Adipocyte (in vitro differentiated cells): ENCODE measurements around the gene NCKAP5.

Source experiments
- DNase-seq: peaks from one replicate; pipeline ENCODE4 v3.0.0-alpha.2; 2015; ENCODE audit warnings: low read depth
- H3K27me3 ChIP-seq: replicated peaks from 2 replicates; pipeline ENCODE4 v1.7.0; 2013; ENCODE audit warnings: mild to moderate bottlenecking, low read length, moderate library complexity; ENCODE audit not compliant: control insufficient read depth, insufficient read depth
- H3K36me3 ChIP-seq: 2 replicates; pipeline ENCODE4 v1.7.0; 2013; ENCODE audit warnings: low read length, mild to moderate bottlenecking, moderate library complexity; ENCODE audit not compliant: control insufficient read depth, insufficient read depth, severe bottlenecking
- H3K4me1 ChIP-seq: 2 replicates; pipeline ENCODE4 v1.7.0; 2013; ENCODE audit warnings: mild to moderate bottlenecking, low read length, moderate library complexity; ENCODE audit not compliant: control insufficient read depth, insufficient read depth
- H3K4me3 ChIP-seq: 2 replicates; pipeline ENCODE4 v1.7.0; 2013; ENCODE audit warnings: mild to moderate bottlenecking, low read length, moderate library complexity
- H3K9ac ChIP-seq: 2 replicates; pipeline ENCODE4 v1.7.0; 2013; ENCODE audit warnings: mild to moderate bottlenecking, low read length, moderate library complexity
- H3K9me3 ChIP-seq: 2 replicates; pipeline ENCODE4 v1.7.0; 2013; ENCODE audit warnings: mild to moderate bottlenecking, low read length, moderate library complexity; ENCODE audit not compliant: control insufficient read depth

NCKAP5 gene

GRCh38 chr2:133434959-133435668 is 133.1 kb downstream of the NCKAP5 start:
- Histone ChIP-seq H3K9ac (no peak overlapping the region), H3K4me3 (no peak overlapping the region), H3K27me3 (no peaks in the 10 kb centered on the region), H3K4me1 (peaks cover 4% of the 10 kb centered on the region), H3K36me3 (no peaks in the 10 kb centered on the region), H3K9me3 (no peaks in the 10 kb centered on the region)
- DNase-seq = peak; percentile 45

GRCh38 chr2:133433455-133434451 is 134.5 kb downstream of the NCKAP5 start:
- no peak overlapping the region for H3K9ac ChIP-seq
- H3K9me3 ChIP-seq = no peaks in the 10 kb centered on the region
- H3K36me3 ChIP-seq = no peaks in the 10 kb centered on the region
- H3K27me3 ChIP-seq = no peaks in the 10 kb centered on the region
- no peak overlapping the region for H3K4me3 ChIP-seq
- H3K4me1 ChIP-seq = peaks cover 4% of the 10 kb centered on the region
- peak; percentile 41 for DNase-seq

- Histone ChIP-seq H3K9me3 (no peaks in the 10 kb centered on the region), H3K36me3 (no peaks in the 10 kb centered on the region), H3K4me1 (peaks cover 4% of the 10 kb centered on the region), H3K27me3 (no peaks in the 10 kb centered on the region), H3K4me3 (no peak overlapping the region), H3K9ac (no peak overlapping the region)
- no peak for DNase-seq
Observed at GRCh38 chr2:133432778-133433177, 135.5 kb downstream of the NCKAP5 start.

DNA sequence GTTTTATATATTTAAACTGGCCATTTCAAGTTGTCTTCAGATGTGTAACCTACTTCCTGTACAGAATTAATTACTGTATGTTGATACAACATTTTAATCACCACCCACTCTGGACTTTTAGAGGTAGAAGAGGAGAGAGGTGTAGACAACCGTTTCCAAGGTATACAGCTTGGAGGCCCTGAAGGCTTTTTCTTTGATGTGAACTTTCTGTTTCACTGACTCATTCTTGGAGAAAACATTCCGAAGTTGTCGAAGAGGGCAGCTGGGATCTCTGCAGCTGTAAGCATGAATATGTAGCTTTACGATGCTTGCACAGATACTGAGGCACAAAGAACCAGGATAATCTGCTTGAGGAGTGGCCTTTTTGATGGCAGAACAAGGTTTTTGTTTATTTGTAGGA is 137.0 kb downstream of the NCKAP5 start:
- Histone ChIP-seq H3K27me3 (no peaks in the 10 kb centered on the region), H3K4me3 (no peak overlapping the region), H3K9me3 (no peaks in the 10 kb centered on the region), H3K36me3 (no peaks in the 10 kb centered on the region), H3K9ac (no peak overlapping the region), H3K4me1 (peaks cover 4% of the 10 kb centered on the region)
- DNase-seq = peak; percentile 32

- H3K36me3 ChIP-seq = no peaks in the 10 kb centered on the region
- no peak overlapping the region for H3K4me3 ChIP-seq
- no peaks in the 10 kb centered on the region for H3K27me3 ChIP-seq
- no peak overlapping the region for H3K9ac ChIP-seq
- no peak for DNase-seq
- no peaks in the 10 kb centered on the region for H3K9me3 ChIP-seq
- H3K4me1 ChIP-seq = peaks cover 3% of the 10 kb centered on the region
Observed at GRCh38 chr2:133426791-133427190, 141.5 kb downstream of the NCKAP5 start.

DNA sequence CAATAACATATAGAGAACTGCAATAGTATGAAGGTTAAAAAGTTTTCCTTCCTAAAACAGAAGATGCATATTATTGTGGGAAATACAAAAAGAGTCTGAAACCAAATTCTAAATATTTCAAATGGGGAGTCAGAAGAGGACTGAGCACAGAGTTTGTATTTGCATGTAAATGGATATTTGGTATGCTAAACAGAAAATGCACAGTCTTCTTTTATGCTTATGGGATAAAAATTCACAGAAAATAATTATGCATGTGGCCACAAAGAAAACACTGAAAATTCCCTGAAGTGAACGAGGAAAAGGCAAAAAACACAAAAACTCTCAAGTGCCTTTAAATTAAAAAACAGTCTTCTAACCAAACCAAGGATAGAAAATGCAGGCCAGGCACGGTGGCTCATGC is 142.7 kb downstream of the NCKAP5 start:
- Histone ChIP-seq H3K36me3 (no peaks in the 10 kb centered on the region), H3K27me3 (no peaks in the 10 kb centered on the region), H3K9me3 (no peaks in the 10 kb centered on the region), H3K9ac (no peak overlapping the region), H3K4me3 (no peak overlapping the region), H3K4me1 (peaks cover 3% of the 10 kb centered on the region)
- DNase-seq = no peak

DNA sequence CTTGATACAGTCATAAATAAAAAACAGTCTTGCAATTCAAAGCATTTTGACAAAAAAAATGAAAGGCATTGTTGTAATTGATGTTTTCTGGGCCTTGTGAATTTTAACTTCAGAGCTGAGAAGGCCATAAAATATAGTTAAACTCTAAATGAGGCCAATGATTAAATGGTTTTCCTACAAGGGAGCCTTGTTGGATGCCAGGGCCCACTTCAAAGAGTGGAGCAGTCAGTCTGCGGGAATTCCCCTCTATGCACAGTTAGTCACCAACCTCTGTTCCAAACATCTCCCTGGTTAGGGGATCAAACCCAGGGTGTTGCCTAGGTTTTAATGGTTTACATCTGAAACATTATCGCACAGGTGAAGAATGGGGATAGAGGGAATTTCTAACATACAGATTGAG is 143.4 kb downstream of the NCKAP5 start:
- H3K27me3 ChIP-seq = no peaks in the 10 kb centered on the region
- no peaks in the 10 kb centered on the region for H3K36me3 ChIP-seq
- no peak overlapping the region for H3K9ac ChIP-seq
- no peaks in the 10 kb centered on the region for H3K9me3 ChIP-seq
- H3K4me1 ChIP-seq = peaks cover 3% of the 10 kb centered on the region
- no peak for DNase-seq
- H3K4me3 ChIP-seq = no peak overlapping the region

DNA sequence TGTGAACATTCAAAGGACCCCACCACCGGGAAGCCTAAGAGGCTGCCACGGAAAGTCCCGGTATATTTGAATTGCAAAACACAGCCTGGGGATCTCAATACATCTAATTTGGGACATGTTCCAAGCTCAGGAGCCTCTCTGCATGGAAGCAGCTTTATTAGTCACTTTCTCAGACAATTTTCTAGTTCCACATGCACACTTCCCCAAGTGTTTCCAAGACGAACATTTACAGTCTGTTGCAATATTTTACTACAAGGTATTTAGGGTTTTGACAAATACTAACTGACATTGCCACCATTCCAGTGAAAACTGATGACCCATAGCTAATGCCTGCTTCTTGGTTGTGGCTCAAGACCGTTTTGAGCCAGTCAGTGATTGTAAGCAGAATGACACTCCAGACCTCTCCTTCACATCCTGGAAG is 145.3 kb downstream of the NCKAP5 start:
- Histone ChIP-seq H3K36me3 (no peaks in the 10 kb centered on the region), H3K9ac (no peak overlapping the region), H3K9me3 (no peaks in the 10 kb centered on the region), H3K27me3 (no peaks in the 10 kb centered on the region), H3K4me3 (no peak overlapping the region), H3K4me1 (peaks cover 3% of the 10 kb centered on the region)
- DNase-seq = peak; percentile 57

DNA sequence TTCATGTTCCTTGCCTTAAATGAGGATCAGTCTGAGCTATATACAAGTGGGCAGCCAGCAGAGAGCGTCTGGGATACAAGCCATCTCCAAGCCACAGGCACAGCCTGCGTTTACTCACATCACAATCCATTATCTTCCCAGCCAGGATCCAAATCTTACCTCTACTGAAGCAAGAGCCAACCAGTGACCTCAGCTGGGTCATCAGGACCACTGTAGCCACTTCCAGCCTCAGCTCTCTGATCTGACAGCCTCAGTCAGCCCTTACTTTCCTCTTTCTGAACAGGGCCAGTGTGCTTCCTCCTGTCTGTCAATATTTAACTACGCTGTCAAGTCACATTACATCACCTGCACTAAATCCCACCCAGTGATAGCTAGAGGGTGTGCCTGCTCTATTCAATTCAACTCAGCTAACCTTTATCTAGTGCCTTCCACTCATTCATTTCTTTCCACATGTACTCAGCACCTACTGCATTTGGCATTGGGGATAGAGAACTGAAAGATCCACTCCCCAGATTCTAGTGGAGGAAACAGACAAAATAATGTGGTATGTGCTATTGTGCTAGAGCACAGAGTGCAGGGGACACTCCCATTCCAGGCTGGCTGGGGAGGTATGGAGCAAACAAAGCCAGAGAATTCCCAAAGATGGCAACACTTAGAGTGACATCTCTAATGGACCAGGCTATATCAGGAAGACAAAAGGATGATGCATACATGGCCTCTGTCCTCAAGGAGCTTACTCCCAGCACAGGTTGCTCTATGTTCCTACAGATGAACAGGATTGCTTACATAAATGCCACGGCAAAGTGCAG is 146.5 kb downstream of the NCKAP5 start:
- Histone ChIP-seq H3K36me3 (no peaks in the 10 kb centered on the region), H3K9me3 (no peaks in the 10 kb centered on the region), H3K9ac (no peak overlapping the region), H3K4me3 (no peak overlapping the region), H3K4me1 (peaks cover 3% of the 10 kb centered on the region), H3K27me3 (no peaks in the 10 kb centered on the region)
- DNase-seq = peak; percentile 27

DNA sequence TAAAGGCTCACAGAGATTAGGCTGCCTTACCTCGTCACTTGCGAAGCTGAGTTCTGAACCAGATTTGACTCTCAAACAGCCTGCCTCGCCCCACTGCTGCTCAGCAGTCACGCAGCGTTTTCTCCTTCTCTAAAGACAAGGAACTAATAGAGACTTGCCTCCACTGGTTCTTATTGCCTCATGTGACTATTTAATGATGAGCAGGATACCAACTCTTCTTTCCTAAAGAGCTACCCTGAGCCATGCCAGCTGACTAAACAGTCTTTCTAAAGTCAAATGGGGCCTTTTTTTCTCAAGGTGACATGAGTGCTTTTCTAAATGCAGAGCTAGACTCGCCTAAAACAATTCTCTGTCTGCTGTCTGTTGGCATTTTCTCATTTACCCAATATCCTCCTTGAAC is 147.5 kb downstream of the NCKAP5 start:
- Histone ChIP-seq H3K27me3 (no peaks in the 10 kb centered on the region), H3K9ac (no peak overlapping the region), H3K36me3 (no peaks in the 10 kb centered on the region), H3K4me3 (no peak overlapping the region), H3K9me3 (no peaks in the 10 kb centered on the region), H3K4me1 (peaks cover 3% of the 10 kb centered on the region)
- no peak for DNase-seq

DNA sequence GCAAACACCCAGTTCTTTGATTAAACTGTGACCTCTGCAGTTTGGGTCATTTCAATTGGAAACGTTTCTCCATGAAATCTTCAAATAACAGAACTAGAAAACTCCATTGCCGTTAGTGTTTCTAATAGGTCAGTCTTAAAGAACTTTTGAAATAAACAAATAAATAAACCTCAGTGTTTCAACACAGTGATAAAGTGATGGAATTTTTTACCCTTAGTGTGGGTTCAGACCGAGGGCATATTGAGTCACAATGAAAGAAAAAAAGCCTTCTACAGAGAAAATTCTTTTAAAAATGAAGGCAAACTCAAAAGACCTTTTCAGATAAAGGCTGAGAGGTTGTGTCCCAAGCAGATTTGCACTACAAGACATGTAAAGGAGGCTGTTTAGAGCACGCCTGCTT is 149.6 kb downstream of the NCKAP5 start:
- no peak overlapping the region for H3K4me3 ChIP-seq
- no peaks in the 10 kb centered on the region for H3K36me3 ChIP-seq
- no peaks in the 10 kb centered on the region for H3K27me3 ChIP-seq
- DNase-seq = peak; percentile 53
- peaks cover 3% of the 10 kb centered on the region for H3K4me1 ChIP-seq
- H3K9me3 ChIP-seq = no peaks in the 10 kb centered on the region
- H3K9ac ChIP-seq = no peak overlapping the region
